GM12891 (cell line): ENCODE data around the gene DLGAP4.

Experiments
- DNase-seq: peaks from one replicate; pipeline ENCODE4 v3.0.0; 2011; ENCODE audit warnings: low spot score; ENCODE audit not compliant: insufficient read length
- FAIRE-seq: peaks from 2 replicates; lab custom pipeline; 2011; peaks lifted over from hg19 to GRCh38; lab: Jason Lieb, UNC
- PAX5 ChIP-seq: IDR thresholded peaks from 2 replicates; pipeline ENCODE4 v1.6.1; 2011; ENCODE audit warnings: low read length, moderate library complexity, mild to moderate bottlenecking; ENCODE audit not compliant: insufficient read depth, severe bottlenecking
- POLR2A ChIP-seq: IDR thresholded peaks from 2 replicates; pipeline ENCODE4 v1.6.1; 2011; ENCODE audit warnings: low read depth, low read length, control low read depth
- POLR2AphosphoS5 ChIP-seq: IDR thresholded peaks from 2 replicates; pipeline ENCODE4 v1.6.1; 2011; ENCODE audit warnings: low read depth, low read length, control low read depth
- POU2F2 ChIP-seq: IDR thresholded peaks from 2 replicates; pipeline ENCODE4 v1.6.1; 2011; ENCODE audit warnings: low read depth, mild to moderate bottlenecking, control low read depth, low read length, moderate library complexity
- SPI1 ChIP-seq: IDR thresholded peaks from 2 replicates; pipeline ENCODE4 v1.6.1; 2011; ENCODE audit warnings: low read depth, low read length, control low read depth
- TAF1 ChIP-seq: IDR thresholded peaks from 2 replicates; pipeline ENCODE4 v1.6.1; 2011; ENCODE audit warnings: low read depth, low read length, control low read depth

Gene DLGAP4

DNA sequence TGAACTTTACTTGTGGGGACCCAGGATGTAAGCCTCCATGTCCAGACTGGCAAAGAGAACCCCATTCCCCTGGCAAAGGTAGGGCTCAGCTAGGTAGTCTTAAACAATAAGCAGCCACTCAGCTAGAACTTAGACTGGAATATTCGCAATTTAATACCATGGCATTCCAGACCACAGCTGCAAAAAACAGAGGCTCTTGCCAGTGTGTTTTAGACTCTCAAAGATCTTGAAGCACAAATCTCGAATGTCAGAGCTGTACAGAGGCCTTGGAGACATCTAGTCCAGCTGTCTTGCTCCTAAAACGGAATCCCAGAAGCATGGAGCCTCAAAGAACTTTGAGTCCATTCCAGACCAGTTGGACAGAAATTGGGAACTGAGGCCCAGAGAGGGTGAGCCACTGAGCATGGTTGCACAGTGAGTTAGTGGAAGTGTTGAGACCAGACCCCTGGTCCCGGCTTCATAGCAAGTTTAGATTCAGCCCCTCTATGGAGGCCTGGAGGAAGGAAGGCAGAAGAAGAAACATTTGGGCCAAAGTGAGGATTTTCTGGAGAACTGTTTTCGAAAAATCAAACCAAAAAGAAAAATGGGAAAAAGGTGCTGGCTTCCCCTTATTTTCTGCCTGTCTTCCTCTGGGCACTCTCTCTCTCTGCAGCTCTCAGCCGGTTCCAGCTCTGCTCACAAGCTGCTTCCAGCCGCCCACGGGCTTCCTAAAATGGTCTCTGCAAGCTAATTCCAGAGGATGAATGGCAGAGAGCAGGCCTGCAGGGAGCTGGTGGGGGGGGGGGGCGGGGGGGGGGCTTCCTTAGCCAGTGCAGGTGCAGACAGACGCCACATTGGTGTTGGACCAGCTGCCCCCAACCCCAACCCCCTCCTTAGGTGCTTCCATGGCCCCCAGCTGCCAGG, 37.4 kb upstream of the DLGAP4 start:
- DNase-seq (no peak), FAIRE-seq (no peak)
- TF ChIP-seq PAX5 (no peak), POLR2AphosphoS5 (no peak), SPI1 (no peak), POU2F2 (no peak), POLR2A (no peak), TAF1 (no peak)

DNA sequence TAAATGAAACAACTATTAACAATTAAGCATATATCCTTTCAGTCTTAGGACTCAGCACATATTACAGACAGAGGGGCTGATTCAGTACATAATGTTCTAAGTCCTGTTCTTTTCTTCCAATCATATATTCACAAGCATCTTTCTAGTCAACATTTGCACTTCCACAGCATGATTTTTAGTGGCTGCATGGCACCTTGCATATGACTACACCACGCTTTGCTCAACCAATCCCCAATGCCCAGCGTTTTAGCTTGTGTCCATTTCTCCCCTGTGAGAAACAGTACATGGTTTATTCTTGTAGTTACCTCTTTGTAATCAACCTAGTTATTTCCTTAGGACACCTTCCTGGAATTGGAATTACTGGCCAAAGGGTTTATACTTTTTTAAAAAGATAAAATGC, 36.6 kb upstream of the DLGAP4 start:
- TF ChIP-seq TAF1 (no peak), SPI1 (no peak), PAX5 (no peak), POLR2A (no peak), POLR2AphosphoS5 (no peak), POU2F2 (no peak)
- no peak for DNase-seq
- FAIRE-seq = no peak

DNA sequence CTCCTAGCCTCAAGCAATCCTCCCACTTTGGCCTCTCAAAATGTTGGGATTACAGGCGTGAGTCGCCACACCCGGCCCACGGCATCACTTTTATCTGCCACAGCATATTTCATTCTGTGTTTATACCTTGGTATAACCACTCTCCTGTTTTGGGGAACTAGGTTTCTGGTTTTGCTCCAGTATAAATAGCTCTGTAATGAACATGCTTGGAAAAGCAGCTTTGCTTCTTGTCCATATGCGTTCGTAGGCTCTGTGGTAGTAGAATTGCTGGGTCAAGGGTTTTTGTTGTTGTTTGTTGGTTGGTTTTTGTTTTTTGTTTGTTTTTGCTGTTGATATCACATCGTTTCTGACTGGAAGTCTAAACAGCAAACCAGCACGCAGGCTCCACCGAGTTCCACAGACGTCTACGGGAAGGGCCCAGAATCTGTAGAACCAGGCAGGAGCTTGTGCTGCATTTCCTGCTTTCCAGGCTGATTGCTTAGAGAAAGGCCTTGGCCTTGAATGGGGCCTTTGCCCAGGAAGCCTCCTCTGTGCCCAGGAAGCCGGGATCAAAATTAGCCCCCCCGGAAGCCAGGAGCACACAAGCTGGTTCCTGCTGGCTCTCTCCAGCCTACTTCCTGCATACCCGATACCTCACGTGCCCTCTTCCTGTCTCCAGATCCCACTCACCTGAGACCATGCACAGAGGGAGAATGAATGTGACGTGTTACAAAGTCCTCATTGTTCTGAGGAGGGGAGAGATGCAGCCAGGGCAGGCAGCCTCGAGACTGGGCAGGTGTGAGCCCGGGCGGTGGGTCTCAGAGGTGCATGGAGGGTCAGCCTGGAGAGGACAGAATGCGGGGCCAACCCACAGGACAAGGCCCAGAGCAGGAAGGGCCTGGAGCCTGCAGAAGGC, 35.1 kb upstream of the DLGAP4 start:
- TF ChIP-seq POLR2AphosphoS5 (no peak), POLR2A (no peak), PAX5 (no peak), SPI1 (no peak), TAF1 (no peak), POU2F2 (no peak)
- no peak for FAIRE-seq
- DNase-seq = no peak

DNA sequence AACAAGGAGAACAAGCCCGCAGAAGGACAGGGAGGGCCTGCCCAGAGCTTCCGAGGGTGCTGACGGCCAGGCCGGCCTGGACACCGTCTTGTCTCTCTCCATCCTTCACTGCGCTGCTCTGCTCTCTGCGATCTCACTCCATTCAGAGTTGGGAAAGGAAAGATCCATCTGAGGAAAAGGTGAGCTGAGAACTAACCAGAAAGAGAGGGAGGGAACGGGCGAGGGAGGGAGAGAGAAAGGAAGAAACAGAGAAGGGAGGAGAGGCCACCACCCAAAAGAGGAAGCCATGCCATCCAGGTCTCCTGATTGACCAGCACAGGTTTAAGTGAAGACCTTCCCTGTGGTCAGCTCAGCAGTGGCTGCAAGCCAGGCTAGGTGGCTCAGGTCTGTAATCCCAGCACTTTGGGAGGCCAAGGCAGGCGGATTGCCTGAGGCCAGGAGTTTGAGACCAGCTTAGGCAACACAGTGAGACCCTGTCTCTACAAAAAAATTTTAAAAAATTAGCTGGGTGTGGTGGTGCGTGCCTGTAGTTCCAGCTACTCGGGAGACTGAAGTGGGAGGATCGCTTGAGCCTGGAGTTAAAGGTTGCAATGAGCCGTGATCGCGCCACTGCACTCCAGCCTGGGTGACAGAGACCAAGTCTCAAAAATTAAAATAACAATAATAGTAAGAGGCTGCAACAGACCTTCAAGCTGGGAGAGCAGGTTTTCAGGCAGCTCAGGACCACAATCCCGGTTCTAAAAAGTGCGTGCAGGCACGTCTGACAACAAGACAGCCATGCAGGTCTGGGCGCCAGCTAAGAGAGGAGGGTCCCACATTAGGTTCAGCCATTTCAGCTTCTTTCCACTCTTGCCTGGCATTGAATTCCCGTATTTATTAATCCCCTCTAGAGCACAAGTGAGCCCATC, 34.2 kb upstream of the DLGAP4 start:
- TF ChIP-seq POLR2A = no peak
- no peak for TF ChIP-seq TAF1
- TF ChIP-seq POLR2AphosphoS5 = no peak
- TF ChIP-seq SPI1 = no peak
- TF ChIP-seq PAX5 = no peak
- TF ChIP-seq POU2F2 = no peak
- FAIRE-seq = no peak
- DNase-seq = no peak

- TF ChIP-seq PAX5 (no peak), POLR2A (no peak), POU2F2 (no peak), TAF1 (no peak), POLR2AphosphoS5 (no peak), SPI1 (no peak)
- FAIRE-seq (no peak), DNase-seq (no peak)
Measured at GRCh38 chr20:36272547-36273220, 33.5 kb upstream of the DLGAP4 start.

DNA sequence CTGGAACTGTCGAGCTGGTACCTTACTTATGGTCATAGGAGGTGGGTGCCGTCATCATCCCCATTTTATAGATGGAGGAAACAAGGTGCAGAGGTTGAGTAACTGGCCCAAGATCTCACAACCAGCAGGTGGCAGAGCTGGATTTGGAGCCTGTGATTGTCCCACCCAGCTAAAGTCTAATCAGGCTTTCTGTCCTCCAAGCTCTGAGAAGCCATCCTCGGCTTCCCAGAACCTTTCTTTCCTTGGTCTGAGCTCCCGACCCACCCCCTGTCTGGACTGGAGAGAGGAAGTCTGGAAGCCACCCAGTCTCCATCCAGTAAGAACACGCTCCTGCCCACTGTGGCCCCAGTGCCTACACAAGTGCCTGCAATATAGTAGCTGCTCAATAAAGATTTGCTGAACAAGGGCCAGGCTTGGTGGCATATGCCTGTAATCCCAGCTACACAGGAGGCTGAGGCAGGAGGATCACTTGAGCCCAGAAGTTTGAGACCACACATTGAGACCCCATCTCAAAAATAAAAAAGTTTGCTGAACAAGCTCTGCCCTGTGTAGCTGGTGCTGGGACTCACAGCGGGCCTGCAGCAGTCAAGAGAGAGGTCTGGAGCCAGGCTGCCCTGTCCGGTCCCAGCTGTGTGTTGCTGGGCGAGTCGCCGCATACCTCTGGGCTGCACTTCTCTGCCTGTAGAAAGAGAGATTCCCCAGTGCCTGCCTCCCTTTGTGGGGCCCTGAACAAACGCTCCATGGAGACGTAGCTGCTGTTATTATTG, 32.5 kb upstream of the DLGAP4 start:
- no peak for DNase-seq
- FAIRE-seq = no peak
- TF ChIP-seq POLR2AphosphoS5 (no peak), POU2F2 (no peak), POLR2A (no peak), TAF1 (no peak), PAX5 (no peak), SPI1 (no peak)

GRCh38 chr20:36274181-36274841, 31.8 kb upstream of the DLGAP4 start:
- FAIRE-seq = no peak
- no peak for DNase-seq
- no peak for TF ChIP-seq POLR2AphosphoS5
- no peak for TF ChIP-seq PAX5
- TF ChIP-seq POU2F2 = no peak
- no peak for TF ChIP-seq POLR2A
- no peak for TF ChIP-seq SPI1
- TF ChIP-seq TAF1 = no peak
